Psoas muscle (tissue), 8 donors: Measurements from ENCODE around the gene PDZD7. TPM values are rescaled to one million over a fixed set of nuclear protein-coding genes. Genes with fewer than 3 reads are reported as not detected.

Experiments
- ATAC-seq, 4 donors: fragments of 200-7000 bp; cut with Tn5 transposase; one replicate each; pipeline ENCODE4 v1.9.1; 2020; ENCODE audit warnings: moderate library complexity in 3 of 4, mild to moderate bottlenecking in 2 of 4
- DNase-seq, 2 donors: peaks; one replicate each; pipeline ENCODE4 v3.0.0-alpha.2; 2020
- H3K27ac ChIP-seq: fragments of 200-600 bp; one replicate; pipeline ENCODE4 v1.8.0; 2022
- H3K27me3 ChIP-seq, 3 donors: fragments of 200-600 bp in 1 of 3; one replicate each; pipeline versions ENCODE4 v1.6.1 to v1.8.0; 2013 to 2022; ENCODE audit warnings: low read length in 2 of 3, mild to moderate bottlenecking in 2 of 3, moderate library complexity in 1 of 3; ENCODE audit not compliant: insufficient read depth in 3 of 3
- H3K36me3 ChIP-seq, 2 donors: fragments of 200-600 bp in 1 of 2; one replicate each; pipeline versions ENCODE4 v1.6.1 to v1.8.0; 2013 to 2022; ENCODE audit warnings: low read depth in 1 of 2, mild to moderate bottlenecking in 1 of 2, moderate library complexity in 1 of 2; ENCODE audit not compliant: insufficient read depth in 1 of 2
- H3K4me1 ChIP-seq: fragments of 200-600 bp; one replicate; pipeline ENCODE4 v1.8.0; 2022
- H3K4me3 ChIP-seq: fragments of 200-600 bp; one replicate; pipeline ENCODE4 v1.8.0; 2022; ENCODE audit warnings: mild to moderate bottlenecking
- H3K9me3 ChIP-seq: fragments of 200-600 bp; one replicate; pipeline ENCODE4 v1.8.0; 2022
- CTCF ChIP-seq: fragments of 200-600 bp; IDR thresholded peaks from one replicate; pipeline ENCODE4 v1.8.0; 2022; ENCODE audit warnings: antibody characterized with exemption
- WGBS, 3 donors: extraction: QIAGEN DNeasy Blood & Tissue Kit; methylation state at CpG; one replicate each; pipeline versions ENCODE4 v1.1.6 to v1.1.7; 2013; 5-methylcytosine and 5-hydroxymethylcytosine counted together
- intact Hi-C, 2 donors: fragments of 100-400 bp; cut with DNase I; formaldehyde crosslinking; loops; one replicate each; pipeline versions ENCODE4 v1.11.0 to v1.14.2; 2022
- polyA plus RNA-seq, 3 donors: library from polyadenylated mRNA; stranded (reverse); fragments of 200-250 nt; gene quantifications; one replicate each; pipeline ENCODE4 v1.2.3, GENCODE V29; 2013
- total RNA-seq, 4 donors: library from RNA; stranded (reverse); fragmentation: NEBNext Ultra II Directional in 2 of 4; extraction: Animal tissue kit (Norgen Biotek cat#: 25700) in 2 of 4; gene quantifications; one replicate each; pipeline versions ENCODE4 v1.2.1 to v1.2.4, GENCODE V29; 2021 to 2023
- donor health status: healthy with polysubstance abuse.
- donor health status: DM: no; HTN: no; CAD: no; lungs with moderate emphysema.
- donor health status: Bipolar disorder and iron deficiency.
- donor health status: healthy.
- donor health status: DM: yes; HTN: yes; CAD: no.
- donor health status: DM: no; HTN: no; CAD: no.
- donor health status: DM: no; HTN: no; CAD: no.
- donor health status: DM: yes; HTN: yes; CAD: no.

PDZD7 gene
- total and polyA plus RNA-seq, 7 donors, result 0.04 to 0.54 (median 0.08) TPM; not detected in 2

DNA sequence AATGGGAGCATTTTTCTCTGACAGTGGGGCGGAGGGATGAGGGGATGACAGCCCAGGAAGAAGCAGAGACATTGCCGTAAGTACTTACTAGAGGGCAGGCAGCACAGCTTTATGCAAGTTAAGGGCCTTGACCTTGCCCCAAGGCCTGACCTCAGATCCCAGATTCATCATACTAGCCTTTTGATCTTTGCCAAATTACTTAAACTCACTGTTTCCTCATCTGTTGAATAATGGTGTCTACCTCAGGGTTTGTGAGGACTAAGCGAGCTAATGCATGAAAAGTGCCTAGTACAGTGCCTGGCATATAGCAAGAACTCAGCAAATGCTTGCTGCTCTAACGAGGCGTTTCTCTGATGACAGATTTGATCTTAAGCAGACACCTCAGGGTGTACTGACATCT is 65.1 kb downstream of the PDZD7 start:
- ATAC-seq, result no peak
- no peak for DNase-seq

DNA sequence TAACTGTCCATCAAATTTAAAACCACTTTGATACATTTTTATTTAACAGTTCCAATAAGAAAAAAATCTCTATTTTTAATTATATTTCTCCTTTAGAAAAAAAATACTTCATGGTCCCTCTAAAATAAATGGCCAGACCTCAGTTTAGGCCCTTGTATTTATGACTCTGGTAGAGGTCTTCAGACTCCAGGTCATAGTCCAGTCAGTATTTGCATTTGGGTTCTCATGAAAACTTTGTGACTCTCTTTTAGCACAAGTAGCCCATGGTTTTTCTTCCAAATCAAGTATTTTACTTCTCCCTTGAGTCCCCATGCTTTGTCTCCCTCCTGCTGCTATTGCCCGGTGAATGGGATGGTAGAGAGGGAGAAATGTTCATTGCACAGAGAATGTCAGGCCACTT is 67.1 kb downstream of the PDZD7 start:
- Histone ChIP-seq H3K27ac (no peak overlapping the region), H3K4me3 (no peak overlapping the region), H3K27me3 (no peaks in the 10 kb centered on the region), H3K9me3 (no peaks in the 10 kb centered on the region), H3K4me1 (peaks cover 4% of the 10 kb centered on the region), H3K36me3 (peaks cover 9 to 67% of the 10 kb centered on the region in 2 donors)
- no peak for TF ChIP-seq CTCF
- no peak for ATAC-seq
- intact Hi-C loops, result loop anchor here in 1 of 2 donors (10.0 kb wide), 1 partner anchor 51 kb away; no protein-coding TSS in a partner anchor
- DNase-seq, result no peak
- WGBS, 3 donors, result 80 to 91% (median 87%) methylated on average over 1 of the region's 1 CpG

More for the DNA sequence above, 65.1 kb downstream of the PDZD7 start:
- Histone ChIP-seq H3K4me1 (peaks cover 6% of the 10 kb centered on the region), H3K36me3 (peaks cover 8 to 50% of the 10 kb centered on the region in 2 donors), H3K27ac (no peak overlapping the region), H3K9me3 (no peaks in the 10 kb centered on the region), H3K27me3 (no peaks in the 10 kb centered on the region), H3K4me3 (no peak overlapping the region)
- intact Hi-C loops, result loop anchor here in 1 of 2 donors (10.0 kb wide), 1 partner anchor 49 kb away; no protein-coding TSS in a partner anchor
- no peak for TF ChIP-seq CTCF
- 64 to 73% (median 69%) methylated on average over 5 of the region's 5 CpGs for WGBS, 3 donors

- TF ChIP-seq CTCF, result no peak
- Histone ChIP-seq H3K36me3 (peaks cover 12 to 80% of the 10 kb centered on the region in 2 donors), H3K4me1 (no peaks in the 10 kb centered on the region), H3K4me3 (no peak overlapping the region), H3K27me3 (no peaks in the 10 kb centered on the region), H3K9me3 (no peaks in the 10 kb centered on the region), H3K27ac (no peak overlapping the region)
- 65 to 73% (median 69%) methylated on average over 4 of the region's 4 CpGs for WGBS, 3 donors
- intact Hi-C loops, result loop anchor here in 1 of 2 donors (10.0 kb wide), 1 partner anchor 52 kb away; no protein-coding TSS in a partner anchor
- DNase-seq (no peak), ATAC-seq (no peak)
These were observed 68.4 kb downstream of the PDZD7 start for GRCh38 chr10:100962351-100963080.

DNA sequence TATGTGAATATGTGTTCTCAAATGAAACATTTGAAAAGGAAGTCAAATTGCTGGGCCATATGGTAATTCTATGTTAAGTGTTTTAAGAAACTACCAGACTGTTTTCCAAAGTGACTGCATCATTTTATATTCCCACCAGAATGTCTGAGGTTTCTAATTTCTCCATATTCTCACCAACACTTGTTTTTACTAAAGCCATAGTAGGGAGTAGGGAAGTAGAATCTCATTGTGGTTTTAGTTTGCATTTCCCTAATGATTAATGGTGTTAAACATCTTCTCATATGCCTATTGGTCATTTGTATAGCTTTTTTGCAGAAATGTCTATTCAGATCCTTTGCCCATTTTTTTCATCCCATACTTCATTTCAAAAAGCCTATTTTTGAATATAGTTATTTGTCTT is 70.7 kb downstream of the PDZD7 start:
- intact Hi-C loops, result loop anchor here in 1 of 2 donors (10.0 kb wide), 1 partner anchor 55 kb away; no protein-coding TSS in a partner anchor
- no peaks in the 10 kb centered on the region for H3K27me3 ChIP-seq
- no peaks in the 10 kb centered on the region for H3K4me1 ChIP-seq
- H3K36me3 ChIP-seq, result peaks cover 8 to 90% of the 10 kb centered on the region in 2 donors
- DNase-seq, result no peak
- TF ChIP-seq CTCF, result no peak
- H3K9me3 ChIP-seq, result no peaks in the 10 kb centered on the region
- H3K27ac ChIP-seq, result no peak overlapping the region
- H3K4me3 ChIP-seq, result no peak overlapping the region
- no peak for ATAC-seq

Other genes with a start within 250 kb of the PDZD7 start
- gene SLF2, start 118.2 kb downstream of the PDZD7 start, total RNA-seq, result 10 to 100 TPM; 11.5 to 26.9 (median 21.0) TPM
- gene SLF2, start 118.2 kb downstream of the PDZD7 start, polyA plus RNA-seq, result 10 to 100 TPM in 2 of 3 donors, 1 to 10 TPM in 1; 8.0 to 20.3 (median 11.5) TPM
- gene SEMA4G, start 61.6 kb downstream of the PDZD7 start, total RNA-seq, result 1 to 10 TPM in 2 of 4 donors, under 1 TPM in 2; 0.74 to 1.4 (median 0.89) TPM
- gene SEMA4G, start 61.6 kb downstream of the PDZD7 start, polyA plus RNA-seq, result under 1 TPM; 0.08 to 0.48 (median 0.30) TPM
- gene MRPL43, start 43.6 kb downstream of the PDZD7 start, total RNA-seq, result 10 to 100 TPM; 56.6 to 90.1 (median 72.6) TPM
- 100 to 1,000 TPM; 106 to 159 (median 111) TPM for gene MRPL43, start 43.6 kb downstream of the PDZD7 start, polyA plus RNA-seq
- 10 to 100 TPM; 11.0 to 29.0 (median 19.5) TPM for gene TWNK, start 43.6 kb downstream of the PDZD7 start, total RNA-seq
- 10 to 100 TPM; 14.7 to 23.8 (median 22.6) TPM for gene TWNK, start 43.6 kb downstream of the PDZD7 start, polyA plus RNA-seq
- 10 to 100 TPM; 20.1 to 66.0 (median 28.7) TPM for gene LZTS2, start 31.3 kb downstream of the PDZD7 start, total RNA-seq
- gene LZTS2, start 31.3 kb downstream of the PDZD7 start, polyA plus RNA-seq, result 10 to 100 TPM; 19.0 to 24.6 (median 20.0) TPM
- 1 to 10 TPM; 4.4 to 7.0 (median 4.9) TPM for gene SFXN3, start 105 bp upstream of the PDZD7 start, total RNA-seq
- gene SFXN3, start 105 bp upstream of the PDZD7 start, polyA plus RNA-seq, result 1 to 10 TPM; 3.2 to 6.1 (median 4.9) TPM
- 10 to 100 TPM in 1 of 4 donors, 1 to 10 TPM in 3; 1.5 to 10.7 (median 5.2) TPM for gene KAZALD1, start 30.9 kb upstream of the PDZD7 start, total RNA-seq
- 1 to 10 TPM; 1.9 to 3.1 (median 3.0) TPM for gene KAZALD1, start 30.9 kb upstream of the PDZD7 start, polyA plus RNA-seq
- not detected for gene TLX1, start 100.2 kb upstream of the PDZD7 start, total RNA-seq
- gene TLX1, start 100.2 kb upstream of the PDZD7 start, polyA plus RNA-seq, result not detected
- 10 to 100 TPM in 1 of 4 donors, 1 to 10 TPM in 3; 6.2 to 12.3 (median 7.5) TPM for gene LBX1, start 198.3 kb upstream of the PDZD7 start, total RNA-seq
- gene LBX1, start 198.3 kb upstream of the PDZD7 start, polyA plus RNA-seq, result 1 to 10 TPM; 1.8 to 7.9 (median 4.9) TPM